Amygdala (tissue), 56 donors: ENCODE measurements around the gene HDGFL2.

Source experiments
- DNase-seq, 56 donors: peaks; one replicate each; lab custom pipeline; 2025; lab: John Stamatoyannopoulos, UW

HDGFL2 gene

DNA sequence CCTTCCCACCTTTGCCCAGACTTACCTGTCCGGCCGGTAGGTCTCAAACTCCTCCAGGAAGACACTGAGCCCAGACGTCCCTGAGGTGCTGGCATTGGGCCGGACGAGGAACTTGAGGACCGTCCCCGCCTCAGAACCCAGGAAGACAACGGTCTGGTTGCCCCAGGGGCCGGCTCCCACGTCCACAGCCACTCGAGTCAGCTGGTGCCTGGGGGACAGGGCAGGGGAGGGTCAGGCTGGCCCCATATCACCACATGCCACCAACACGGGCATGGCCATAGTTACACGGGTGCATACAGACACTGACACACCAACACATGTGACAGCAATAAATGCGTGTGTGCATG lies 76.1 kb downstream of the HDGFL2 start:
- DNase-seq = no peak

- no peak for DNase-seq
Observed at GRCh38 chr19:4550018-4550417, 77.9 kb downstream of the HDGFL2 start.

- DNase-seq = no peak
Observed at GRCh38 chr19:4550479-4551050, 78.5 kb downstream of the HDGFL2 start.
